HCT116 (cell line): Measurements from ENCODE around the gene UVSSA. TPM values are rescaled to one million over a fixed set of nuclear protein-coding genes. Genes with fewer than 3 reads are reported as not detected.

Experiments
- ATAC-seq: fragments of 200-7000 bp; cut with Tn5 transposase; 2 replicates; pipeline ENCODE4 v1.9.1; 2020; ENCODE audit warnings: mild to moderate bottlenecking, moderate library complexity
- BruUV-seq: library from RNA; stranded (reverse); fragments of 400-500 nt; replicated peaks from 2 replicates; lab custom pipeline; 2021; lab: Mats Ljungman, UMichigan
- CTCF ChIA-PET: fragments of 300-600 bp; sonication (Branson Sonifier 250); formaldehyde crosslinking; loops from one replicate; lab custom pipeline; 2021; ENCODE audit warnings: antibody characterized with exemption; lab: Charles Lee
- POLR2A ChIA-PET: fragments of 300-600, 350-600 bp; sonication (Branson Sonifier 250); formaldehyde crosslinking; loops from one replicate; lab custom pipeline; 2021; ENCODE audit warnings: antibody characterized with exemption; lab: Charles Lee
- RAD21 ChIA-PET, 2 experiments: fragments of 300-600 bp; sonication (Branson Sonifier 250); formaldehyde crosslinking; loops; one replicate each; lab custom pipeline; 2023; ENCODE audit warnings: low total read pairs in 2 of 2; ENCODE audit not compliant: uncharacterized antibody in 2 of 2, unreplicated experiment in 2 of 2, low non-redundant PET in 1 of 2; lab: Charles Lee
- DNase-seq: peaks from one replicate; pipeline ENCODE4 v3.0.0-alpha.2; 2010; ENCODE audit warnings: low read depth, low spot score
- H2AFZ ChIP-seq: fragments of 200-600 bp; shearing (Covaris generic), sonication (generic); 2 replicates; pipeline ENCODE4 v1.6.1; 2017; ENCODE audit warnings: low read depth, mixed run types, mixed read lengths, antibody characterized with exemption, low read length; ENCODE audit not compliant: poor library complexity, severe bottlenecking
- H3K27ac ChIP-seq: 2 replicates; pipeline ENCODE4 v1.5.1; 2012; ENCODE audit warnings: low read depth, low read length
- H3K27me3 ChIP-seq: fragments of 200-600 bp; sonication (generic); 2 replicates; pipeline ENCODE4 v1.6.1; 2016; ENCODE audit warnings: mixed run types, low read length, mixed read lengths; ENCODE audit not compliant: insufficient read depth
- H3K36me3 ChIP-seq, 2 experiments: fragments of 200-500 bp in 1 of 2; fragments of 200-600 bp in 1 of 2; sonication (Bioruptor generic) in 1 of 2; sonication (generic) in 1 of 2; 2 replicates each; pipeline versions ENCODE4 v1.5.1 to v1.6.1; 2014 to 2016; ENCODE audit warnings: low read length in 2 of 2, inconsistent platforms in 1 of 2, mixed read lengths in 1 of 2, mixed run types in 1 of 2; ENCODE audit not compliant: insufficient read depth in 2 of 2, control insufficient read depth in 1 of 2
- H3K4me1 ChIP-seq, 2 experiments: fragments of 200-600 bp in 1 of 2; sonication (generic) in 1 of 2; 2 replicates each; pipeline versions ENCODE4 v1.5.1 to v1.6.1; 2012 to 2017; ENCODE audit warnings: low read length in 2 of 2, inconsistent platforms in 1 of 2, mild to moderate bottlenecking in 1 of 2, mixed read lengths in 1 of 2, mixed run types in 1 of 2, moderate library complexity in 1 of 2; ENCODE audit not compliant: insufficient read depth in 2 of 2, control insufficient read depth in 1 of 2
- H3K4me2 ChIP-seq: fragments of 200-600 bp; sonication (generic); 2 replicates; pipeline ENCODE4 v1.6.1; 2017; ENCODE audit warnings: mixed run types, low read length, mixed read lengths
- H3K4me3 ChIP-seq, 2 experiments: fragments of 200-600 bp in 1 of 2; sonication (generic) in 1 of 2; replicated peaks in 1 of 2; 2 replicates each; pipeline ENCODE4 v1.5.1; 2011 to 2016; ENCODE audit warnings: low read length in 2 of 2, control low read depth in 1 of 2, low read depth in 1 of 2, mild to moderate bottlenecking in 1 of 2, mixed read lengths in 1 of 2, mixed run types in 1 of 2
- H3K79me2 ChIP-seq: fragments of 200-600 bp; sonication (generic); 2 replicates; pipeline ENCODE4 v1.6.1; 2017; ENCODE audit warnings: mild to moderate bottlenecking, mixed run types, low read length, moderate library complexity, mixed read lengths; ENCODE audit not compliant: insufficient read depth
- H3K9ac ChIP-seq: fragments of 200-600 bp; sonication (generic); 2 replicates; pipeline ENCODE4 v1.6.1; 2016; ENCODE audit warnings: low read length, mixed read lengths
- H3K9me2 ChIP-seq: fragments of 200-600 bp; sonication (generic), shearing (Covaris generic); 2 replicates; pipeline ENCODE4 v1.6.1; 2017; ENCODE audit warnings: mixed run types, mild to moderate bottlenecking, moderate library complexity; ENCODE audit not compliant: insufficient read depth
- H3K9me3 ChIP-seq, 2 experiments: fragments of 200-500 bp in 1 of 2; fragments of 200-600 bp in 1 of 2; sonication (Bioruptor generic) in 1 of 2; sonication (generic) in 1 of 2; 2 replicates each; pipeline ENCODE4 v1.6.1; 2014 to 2017; ENCODE audit warnings: low read length in 2 of 2, mixed read lengths in 2 of 2, inconsistent platforms in 1 of 2, low read depth in 1 of 2, mild to moderate bottlenecking in 1 of 2, mixed run types in 1 of 2, moderate library complexity in 1 of 2; ENCODE audit not compliant: control insufficient read depth in 1 of 2, insufficient read depth in 1 of 2
- H4K20me1 ChIP-seq: fragments of 200-600 bp; sonication (generic), shearing (Covaris generic); 2 replicates; pipeline ENCODE4 v1.6.1; 2017; ENCODE audit warnings: mixed run types, mild to moderate bottlenecking, moderate library complexity; ENCODE audit not compliant: insufficient read depth
- CEBPB ChIP-seq: IDR thresholded peaks from 2 replicates; pipeline ENCODE4 v1.6.1; 2012; ENCODE audit warnings: low read depth
- EGR1 ChIP-seq: IDR thresholded peaks from 2 replicates; pipeline ENCODE4 v1.6.1; 2012; ENCODE audit warnings: low read depth
- ELF1 ChIP-seq: IDR thresholded peaks from 2 replicates; pipeline ENCODE4 v1.6.1; 2012; ENCODE audit warnings: low read depth, borderline replicate concordance
- EZH2 ChIP-seq: fragments of 200-600 bp; sonication (generic); IDR thresholded peaks from 2 replicates; pipeline ENCODE4 v1.6.1; 2017; ENCODE audit warnings: antibody characterized with exemption, mixed run types
- FOSL1 ChIP-seq: IDR thresholded peaks from 2 replicates; pipeline ENCODE4 v1.6.1; 2012; ENCODE audit warnings: low read depth
- JUND ChIP-seq: IDR thresholded peaks from 2 replicates; pipeline ENCODE4 v1.6.1; 2012
- POLR2A ChIP-seq: IDR thresholded peaks from 2 replicates; pipeline ENCODE4 v1.7.0; 2011; ENCODE audit warnings: borderline replicate concordance; ENCODE audit not compliant: insufficient read depth, insufficient read length; ENCODE audit errors: extremely low read depth
- POLR2AphosphoS5 ChIP-seq: IDR thresholded peaks from 2 replicates; pipeline ENCODE4 v1.6.1; 2011; ENCODE audit warnings: mild to moderate bottlenecking, low read depth, low read length, moderate library complexity
- RAD21 ChIP-seq: IDR thresholded peaks from 2 replicates; pipeline ENCODE4 v1.6.1; 2012; ENCODE audit warnings: low read depth, mild to moderate bottlenecking
- SIN3A ChIP-seq: IDR thresholded peaks from 2 replicates; pipeline ENCODE4 v1.6.1; 2012; ENCODE audit warnings: low read depth
- SP1 ChIP-seq: IDR thresholded peaks from 2 replicates; pipeline ENCODE4 v1.6.1; 2012; ENCODE audit warnings: low read depth
- TCF7L2 ChIP-seq: IDR thresholded peaks from 2 replicates; pipeline ENCODE4 v1.7.0; 2011; ENCODE audit warnings: borderline replicate concordance, inconsistent platforms; ENCODE audit not compliant: insufficient read depth, insufficient read length; ENCODE audit errors: extremely low read depth
- YY1 ChIP-seq: IDR thresholded peaks from 2 replicates; pipeline ENCODE4 v1.6.1; 2011; ENCODE audit warnings: low read length, low read depth, moderate library complexity, mild to moderate bottlenecking; ENCODE audit not compliant: insufficient replicate concordance; ENCODE audit errors: extremely low read depth
- ZFX ChIP-seq: fragments of 450-650 bp; IDR thresholded peaks from 2 replicates; pipeline ENCODE4 v1.6.1; 2017
- ZNF274 ChIP-seq: fragments of 200-500 bp; sonication (Bioruptor generic); IDR thresholded peaks from 2 replicates; pipeline ENCODE4 v1.6.1; 2014; ENCODE audit warnings: mild to moderate bottlenecking, low read depth, low read length, inconsistent platforms
- intact Hi-C: fragments of 100-400 bp; cut with micrococcal nuclease; formaldehyde crosslinking; loops from 2 replicates; pipeline ENCODE4 v1.10.0; 2022
- total RNA-seq: library from RNA; stranded (reverse); gene quantifications from one replicate; pipeline ENCODE4 v1.2.1, GENCODE V29; 2021; ENCODE audit not compliant: unreplicated experiment
- TF ChIP-seq, protein P1 (sequence below): IDR thresholded peaks from 2 replicates; pipeline ENCODE4 v1.6.1; 2011; ENCODE audit warnings: mild to moderate bottlenecking, low read length, moderate library complexity; ENCODE audit not compliant: insufficient replicate concordance; ENCODE audit errors: extremely low read depth
- TF ChIP-seq, protein P2 (sequence below), 3 experiments: fragments of 200-600 bp in 1 of 3; sonication (generic) in 1 of 3; IDR thresholded peaks in 2 of 3; conservative IDR thresholded peaks in 1 of 3; 2 replicates each; pipeline ENCODE4 v1.5.1; 2012 to 2017; ENCODE audit warnings: low read depth in 2 of 3, low read length in 2 of 3, antibody characterized with exemption in 1 of 3, borderline replicate concordance in 1 of 3, control low read depth in 1 of 3, mild to moderate bottlenecking in 1 of 3, mixed read lengths in 1 of 3, mixed run types in 1 of 3, moderate library complexity in 1 of 3; ENCODE audit not compliant: insufficient read depth in 1 of 3
- TF ChIP-seq, protein P3 (sequence below): IDR thresholded peaks from 2 replicates; pipeline ENCODE4 v1.6.1; 2012
- TF ChIP-seq, protein P4 (sequence below): IDR thresholded peaks from 2 replicates; pipeline ENCODE4 v1.6.1; 2012
- TF ChIP-seq, protein P5 (sequence below): IDR thresholded peaks from 2 replicates; pipeline ENCODE4 v1.6.1; 2012; ENCODE audit warnings: low read depth

UVSSA gene
- total RNA-seq, 1 experiment from 2014 or later = 30.5 TPM

DNA sequence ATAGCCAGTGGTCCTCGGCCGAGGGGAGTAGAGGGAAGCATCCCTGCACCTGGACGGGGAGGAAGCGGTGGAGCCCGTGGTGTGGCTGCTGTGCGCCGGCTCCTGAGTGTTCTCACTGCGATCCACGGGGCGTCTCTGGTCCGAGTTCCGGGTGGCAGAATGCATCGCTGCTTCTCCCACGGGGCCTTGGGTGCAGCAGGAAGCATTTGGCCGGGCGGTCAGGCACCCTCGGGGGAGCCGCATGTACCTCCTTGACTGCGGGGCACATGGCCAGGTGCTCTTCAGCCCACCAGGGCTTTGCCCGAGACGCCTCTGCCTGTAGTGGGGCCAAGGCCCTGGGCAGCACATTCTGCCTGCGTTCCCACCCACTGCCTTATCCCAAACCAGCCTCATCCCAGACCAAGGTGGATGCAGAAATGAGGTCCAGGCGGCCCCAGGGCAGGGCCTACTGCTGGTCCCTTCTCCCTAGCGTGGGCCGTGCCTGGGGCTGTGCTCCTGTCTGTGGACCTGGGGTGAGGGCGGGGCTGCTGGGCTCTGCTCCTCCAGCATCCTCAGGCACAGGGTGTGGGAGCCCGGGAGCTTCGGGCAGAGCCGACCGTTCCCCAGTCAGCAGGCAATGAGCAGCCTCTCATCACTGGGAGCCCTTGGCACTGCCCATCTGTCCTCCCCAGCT lies 31.7 kb downstream of the UVSSA start:
- Histone ChIP-seq H2AFZ (no peak overlapping the region), H3K4me1 (no peaks in the 10 kb centered on the region), H3K36me3 (no peaks in the 10 kb centered on the region; a peak in 1 of 4 replicates), H3K9me2 (no peaks in the 10 kb centered on the region), H3K9me3 (no peaks in the 10 kb centered on the region), H3K27me3 (no peaks in the 10 kb centered on the region), H3K79me2 (no peaks in the 10 kb centered on the region), H3K4me3 (no peak overlapping the region), H3K4me2 (no peak overlapping the region), H4K20me1 (no peaks in the 10 kb centered on the region), H3K9ac (no peak overlapping the region), H3K27ac (no peak overlapping the region)
- ATAC-seq (0 out of 2 replicates have a peak, but pooled peaks have one; percentile 21), DNase-seq (no peak)
- intact Hi-C loops = no loop called here
- RAD21 ChIA-PET = no interaction called here
- CTCF ChIA-PET = no interaction called here
- no peak for TF ChIP-seq ZNF274
- no peak for TF ChIP-seq ELF1
- TF ChIP-seq RAD21 = no peak
- no peak for TF ChIP-seq ZFX
- TF ChIP-seq SIN3A = no peak
- TF ChIP-seq, protein P1, sequence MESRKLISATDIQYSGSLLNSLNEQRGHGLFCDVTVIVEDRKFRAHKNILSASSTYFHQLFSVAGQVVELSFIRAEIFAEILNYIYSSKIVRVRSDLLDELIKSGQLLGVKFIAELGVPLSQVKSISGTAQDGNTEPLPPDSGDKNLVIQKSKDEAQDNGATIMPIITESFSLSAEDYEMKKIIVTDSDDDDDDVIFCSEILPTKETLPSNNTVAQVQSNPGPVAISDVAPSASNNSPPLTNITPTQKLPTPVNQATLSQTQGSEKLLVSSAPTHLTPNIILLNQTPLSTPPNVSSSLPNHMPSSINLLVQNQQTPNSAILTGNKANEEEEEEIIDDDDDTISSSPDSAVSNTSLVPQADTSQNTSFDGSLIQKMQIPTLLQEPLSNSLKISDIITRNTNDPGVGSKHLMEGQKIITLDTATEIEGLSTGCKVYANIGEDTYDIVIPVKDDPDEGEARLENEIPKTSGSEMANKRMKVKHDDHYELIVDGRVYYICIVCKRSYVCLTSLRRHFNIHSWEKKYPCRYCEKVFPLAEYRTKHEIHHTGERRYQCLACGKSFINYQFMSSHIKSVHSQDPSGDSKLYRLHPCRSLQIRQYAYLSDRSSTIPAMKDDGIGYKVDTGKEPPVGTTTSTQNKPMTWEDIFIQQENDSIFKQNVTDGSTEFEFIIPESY = no peak
- TF ChIP-seq, protein P2, sequence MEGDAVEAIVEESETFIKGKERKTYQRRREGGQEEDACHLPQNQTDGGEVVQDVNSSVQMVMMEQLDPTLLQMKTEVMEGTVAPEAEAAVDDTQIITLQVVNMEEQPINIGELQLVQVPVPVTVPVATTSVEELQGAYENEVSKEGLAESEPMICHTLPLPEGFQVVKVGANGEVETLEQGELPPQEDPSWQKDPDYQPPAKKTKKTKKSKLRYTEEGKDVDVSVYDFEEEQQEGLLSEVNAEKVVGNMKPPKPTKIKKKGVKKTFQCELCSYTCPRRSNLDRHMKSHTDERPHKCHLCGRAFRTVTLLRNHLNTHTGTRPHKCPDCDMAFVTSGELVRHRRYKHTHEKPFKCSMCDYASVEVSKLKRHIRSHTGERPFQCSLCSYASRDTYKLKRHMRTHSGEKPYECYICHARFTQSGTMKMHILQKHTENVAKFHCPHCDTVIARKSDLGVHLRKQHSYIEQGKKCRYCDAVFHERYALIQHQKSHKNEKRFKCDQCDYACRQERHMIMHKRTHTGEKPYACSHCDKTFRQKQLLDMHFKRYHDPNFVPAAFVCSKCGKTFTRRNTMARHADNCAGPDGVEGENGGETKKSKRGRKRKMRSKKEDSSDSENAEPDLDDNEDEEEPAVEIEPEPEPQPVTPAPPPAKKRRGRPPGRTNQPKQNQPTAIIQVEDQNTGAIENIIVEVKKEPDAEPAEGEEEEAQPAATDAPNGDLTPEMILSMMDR (IDR thresholded peaks at IDR 0.05 in 2 of 3, conservative IDR thresholded peaks at IDR 0.05 in 1 of 3; ENCODE audit: borderline replicate concordance in 1 of 3, insufficient read depth in 1 of 3, low read depth in 2 of 3, low read length in 2 of 3) = no peak
- TF ChIP-seq, protein P3, sequence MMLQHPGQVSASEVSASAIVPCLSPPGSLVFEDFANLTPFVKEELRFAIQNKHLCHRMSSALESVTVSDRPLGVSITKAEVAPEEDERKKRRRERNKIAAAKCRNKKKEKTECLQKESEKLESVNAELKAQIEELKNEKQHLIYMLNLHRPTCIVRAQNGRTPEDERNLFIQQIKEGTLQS = no peak
- TF ChIP-seq JUND = no peak
- no peak for TF ChIP-seq POLR2AphosphoS5
- TF ChIP-seq FOSL1 = no peak
- TF ChIP-seq, protein P4, sequence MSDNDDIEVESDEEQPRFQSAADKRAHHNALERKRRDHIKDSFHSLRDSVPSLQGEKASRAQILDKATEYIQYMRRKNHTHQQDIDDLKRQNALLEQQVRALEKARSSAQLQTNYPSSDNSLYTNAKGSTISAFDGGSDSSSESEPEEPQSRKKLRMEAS = no peak
- TF ChIP-seq EGR1 = no peak
- TF ChIP-seq CEBPB = no peak
- TF ChIP-seq SP1 = no peak
- no peak for TF ChIP-seq YY1
- no peak for TF ChIP-seq EZH2
- no peak for TF ChIP-seq POLR2A
- no peak for TF ChIP-seq TCF7L2
- TF ChIP-seq, protein P5, sequence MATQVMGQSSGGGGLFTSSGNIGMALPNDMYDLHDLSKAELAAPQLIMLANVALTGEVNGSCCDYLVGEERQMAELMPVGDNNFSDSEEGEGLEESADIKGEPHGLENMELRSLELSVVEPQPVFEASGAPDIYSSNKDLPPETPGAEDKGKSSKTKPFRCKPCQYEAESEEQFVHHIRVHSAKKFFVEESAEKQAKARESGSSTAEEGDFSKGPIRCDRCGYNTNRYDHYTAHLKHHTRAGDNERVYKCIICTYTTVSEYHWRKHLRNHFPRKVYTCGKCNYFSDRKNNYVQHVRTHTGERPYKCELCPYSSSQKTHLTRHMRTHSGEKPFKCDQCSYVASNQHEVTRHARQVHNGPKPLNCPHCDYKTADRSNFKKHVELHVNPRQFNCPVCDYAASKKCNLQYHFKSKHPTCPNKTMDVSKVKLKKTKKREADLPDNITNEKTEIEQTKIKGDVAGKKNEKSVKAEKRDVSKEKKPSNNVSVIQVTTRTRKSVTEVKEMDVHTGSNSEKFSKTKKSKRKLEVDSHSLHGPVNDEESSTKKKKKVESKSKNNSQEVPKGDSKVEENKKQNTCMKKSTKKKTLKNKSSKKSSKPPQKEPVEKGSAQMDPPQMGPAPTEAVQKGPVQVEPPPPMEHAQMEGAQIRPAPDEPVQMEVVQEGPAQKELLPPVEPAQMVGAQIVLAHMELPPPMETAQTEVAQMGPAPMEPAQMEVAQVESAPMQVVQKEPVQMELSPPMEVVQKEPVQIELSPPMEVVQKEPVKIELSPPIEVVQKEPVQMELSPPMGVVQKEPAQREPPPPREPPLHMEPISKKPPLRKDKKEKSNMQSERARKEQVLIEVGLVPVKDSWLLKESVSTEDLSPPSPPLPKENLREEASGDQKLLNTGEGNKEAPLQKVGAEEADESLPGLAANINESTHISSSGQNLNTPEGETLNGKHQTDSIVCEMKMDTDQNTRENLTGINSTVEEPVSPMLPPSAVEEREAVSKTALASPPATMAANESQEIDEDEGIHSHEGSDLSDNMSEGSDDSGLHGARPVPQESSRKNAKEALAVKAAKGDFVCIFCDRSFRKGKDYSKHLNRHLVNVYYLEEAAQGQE = no peak
- no TSS peak for BruUV-seq
- POLR2A ChIA-PET = no interaction called here
